ENCODE data around the gene HIP1R.
"Not testable (repeated sequence)": the region's sequence is repeated elsewhere in the genome, so short reads cannot be mapped to it uniquely, and the experiment has no call there.

HIP1R gene, protein sequence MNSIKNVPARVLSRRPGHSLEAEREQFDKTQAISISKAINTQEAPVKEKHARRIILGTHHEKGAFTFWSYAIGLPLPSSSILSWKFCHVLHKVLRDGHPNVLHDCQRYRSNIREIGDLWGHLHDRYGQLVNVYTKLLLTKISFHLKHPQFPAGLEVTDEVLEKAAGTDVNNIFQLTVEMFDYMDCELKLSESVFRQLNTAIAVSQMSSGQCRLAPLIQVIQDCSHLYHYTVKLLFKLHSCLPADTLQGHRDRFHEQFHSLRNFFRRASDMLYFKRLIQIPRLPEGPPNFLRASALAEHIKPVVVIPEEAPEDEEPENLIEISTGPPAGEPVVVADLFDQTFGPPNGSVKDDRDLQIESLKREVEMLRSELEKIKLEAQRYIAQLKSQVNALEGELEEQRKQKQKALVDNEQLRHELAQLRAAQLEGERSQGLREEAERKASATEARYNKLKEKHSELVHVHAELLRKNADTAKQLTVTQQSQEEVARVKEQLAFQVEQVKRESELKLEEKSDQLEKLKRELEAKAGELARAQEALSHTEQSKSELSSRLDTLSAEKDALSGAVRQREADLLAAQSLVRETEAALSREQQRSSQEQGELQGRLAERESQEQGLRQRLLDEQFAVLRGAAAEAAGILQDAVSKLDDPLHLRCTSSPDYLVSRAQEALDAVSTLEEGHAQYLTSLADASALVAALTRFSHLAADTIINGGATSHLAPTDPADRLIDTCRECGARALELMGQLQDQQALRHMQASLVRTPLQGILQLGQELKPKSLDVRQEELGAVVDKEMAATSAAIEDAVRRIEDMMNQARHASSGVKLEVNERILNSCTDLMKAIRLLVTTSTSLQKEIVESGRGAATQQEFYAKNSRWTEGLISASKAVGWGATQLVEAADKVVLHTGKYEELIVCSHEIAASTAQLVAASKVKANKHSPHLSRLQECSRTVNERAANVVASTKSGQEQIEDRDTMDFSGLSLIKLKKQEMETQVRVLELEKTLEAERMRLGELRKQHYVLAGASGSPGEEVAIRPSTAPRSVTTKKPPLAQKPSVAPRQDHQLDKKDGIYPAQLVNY

DNA sequence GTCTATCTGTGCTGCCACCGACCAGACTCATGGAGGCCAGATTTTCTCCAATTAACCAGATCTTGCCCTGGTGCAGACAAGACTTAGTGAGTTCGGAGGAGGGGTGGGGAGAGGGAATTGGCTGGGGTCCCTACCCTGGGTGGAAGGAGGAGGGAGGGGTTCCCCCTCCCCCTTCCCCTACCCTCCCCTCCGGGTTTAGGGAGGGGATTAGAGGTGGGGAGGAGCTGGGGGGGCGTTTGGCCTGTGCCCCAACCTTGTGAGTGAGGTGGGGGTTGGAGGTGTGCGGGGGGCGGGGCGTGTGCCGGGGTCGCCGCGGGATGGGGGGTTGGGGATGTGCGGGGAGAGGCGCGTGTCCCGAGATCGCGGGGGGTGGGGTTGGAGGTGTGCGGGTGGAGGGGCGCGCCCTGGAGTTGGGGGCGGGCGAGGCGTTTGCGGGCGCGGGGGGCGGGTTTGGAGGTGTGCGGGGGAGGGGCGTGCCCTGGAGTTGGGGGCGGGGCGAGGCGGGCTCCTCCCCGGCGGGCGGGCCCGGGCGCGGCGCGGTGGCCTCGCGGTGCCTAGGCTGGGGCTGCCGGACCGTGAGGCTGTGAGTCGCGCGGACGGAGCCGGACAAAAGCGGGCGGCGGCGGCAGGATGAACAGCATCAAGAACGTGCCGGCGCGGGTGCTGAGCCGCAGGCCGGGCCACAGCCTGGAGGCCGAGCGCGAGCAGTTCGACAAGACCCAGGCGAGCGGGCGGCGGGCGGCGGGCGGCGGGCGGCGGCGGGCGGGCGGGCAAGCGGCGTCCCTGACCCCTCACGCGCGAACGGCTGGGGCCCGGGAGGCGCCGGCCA lies at the start of gene HIP1R:
Gene HIP1R (plus strand): TSS at position 537 of the 829 bp plus-strand sequence. CDS start 94 bp downstream, at position 631.
- peak; percentile 26 for DNase-seq

DNA sequence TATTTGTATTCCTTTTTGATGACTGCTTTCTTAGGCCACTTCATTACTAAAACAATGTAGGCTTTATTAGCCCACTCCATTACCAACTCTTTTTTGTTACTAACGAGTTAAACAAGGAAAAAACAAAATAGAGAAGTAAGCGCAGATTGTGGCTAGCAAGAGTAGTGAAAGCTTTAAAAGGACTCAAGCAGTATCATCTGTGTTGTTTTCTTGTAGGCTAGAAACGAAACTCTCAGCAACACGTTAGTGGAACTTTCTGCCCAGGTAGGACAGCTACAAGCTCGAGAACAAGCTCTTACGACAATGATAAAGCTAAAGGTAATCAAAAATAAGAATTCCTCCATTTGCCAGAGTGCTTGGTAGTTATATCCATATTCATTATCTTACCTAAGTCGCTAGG lies 49.8 kb upstream of the HIP1R start:
- no peak for DNase-seq

DNA sequence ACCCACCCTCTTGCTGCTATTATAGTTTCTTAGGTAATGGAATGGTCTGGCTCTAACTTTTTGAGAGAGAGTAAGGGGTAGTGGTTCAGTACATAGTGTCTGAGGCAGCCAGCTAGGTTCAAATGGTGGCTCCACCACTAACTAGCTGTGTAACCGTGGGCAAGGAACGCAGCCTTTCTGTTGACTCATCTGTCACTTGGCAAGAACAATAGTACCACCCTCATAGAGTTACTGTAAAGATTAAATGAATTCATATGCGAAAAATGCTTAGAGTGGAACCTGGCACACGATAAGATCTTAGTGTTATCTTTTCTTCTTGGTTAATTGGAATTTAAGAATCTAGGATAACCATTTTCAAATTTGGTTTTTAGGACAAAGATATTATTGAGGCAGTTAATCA lies 46.9 kb upstream of the HIP1R start:
- DNase-seq = no peak

DNA sequence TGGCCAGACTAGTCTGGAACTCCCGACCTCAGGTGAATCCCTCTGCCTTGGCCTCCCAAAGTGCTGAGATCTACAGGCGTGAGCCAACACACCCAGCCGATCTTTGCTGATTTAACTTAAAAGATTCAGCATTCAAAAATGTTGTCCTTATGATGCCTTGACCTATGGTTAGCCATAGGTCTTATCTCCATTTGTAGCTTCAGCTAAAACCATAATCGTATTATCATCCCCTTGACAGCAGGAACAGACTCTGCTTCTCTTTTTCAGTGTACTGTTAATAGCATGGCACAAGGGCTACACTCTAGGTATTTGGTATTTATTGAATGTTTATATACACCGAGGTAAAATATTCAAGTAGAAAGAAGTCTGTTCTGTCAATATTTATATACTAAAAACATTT lies 45.6 kb upstream of the HIP1R start:
- no peak for DNase-seq

DNA sequence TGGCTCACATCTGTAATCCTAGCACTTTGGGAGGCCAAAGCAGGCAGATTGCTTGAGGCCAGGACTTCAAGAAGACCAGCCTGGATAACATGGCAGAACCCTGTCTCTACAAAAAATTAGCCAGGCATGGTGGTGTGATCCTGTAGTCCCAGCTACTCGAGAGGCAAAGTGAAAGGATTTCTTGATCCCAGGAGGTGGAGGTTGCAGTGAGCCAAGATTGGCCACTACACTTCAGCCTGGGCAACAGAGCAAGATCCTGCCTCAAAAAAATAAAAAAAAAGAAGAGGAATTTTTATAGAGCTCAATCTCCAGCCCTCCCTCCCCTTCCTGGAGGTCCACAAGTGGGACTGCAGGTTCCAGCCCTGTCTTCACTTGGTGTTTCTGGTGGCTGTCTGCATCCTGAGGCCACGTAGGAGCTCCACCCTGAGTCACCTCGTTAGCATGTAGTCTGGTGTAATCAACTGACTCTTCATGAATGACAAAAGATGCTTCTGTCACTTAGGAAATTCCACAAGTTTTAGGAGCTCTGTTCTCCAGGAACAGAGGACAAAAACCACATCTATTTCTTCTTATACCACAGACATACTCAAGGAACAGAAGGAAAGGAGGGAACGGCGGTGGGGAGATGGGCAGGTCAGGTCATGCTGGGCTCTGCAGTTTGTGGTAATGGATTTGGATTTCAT lies 44.7 kb upstream of the HIP1R start:
- no peak for DNase-seq

DNA sequence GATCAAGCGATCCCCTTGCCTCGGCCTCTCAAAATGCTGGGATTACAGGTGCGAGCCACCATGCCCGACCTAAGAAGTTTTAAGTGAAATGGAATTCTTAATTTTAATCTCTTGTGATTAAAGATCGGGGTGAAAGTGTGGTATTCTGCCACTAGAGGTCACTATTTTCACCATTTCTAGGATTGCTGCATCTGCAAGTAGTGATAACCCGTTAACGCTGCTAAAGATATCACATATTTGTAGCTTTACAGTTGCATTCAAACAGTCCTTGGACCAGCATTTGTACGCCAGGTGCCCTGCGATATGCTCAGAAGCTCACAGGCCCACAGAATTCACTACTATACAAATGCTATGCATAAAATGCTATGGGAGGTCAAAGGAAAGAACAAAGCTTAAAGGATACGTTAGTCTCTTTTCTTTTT lies 41.6 kb upstream of the HIP1R start:
- peak; percentile 88 for DNase-seq

DNA sequence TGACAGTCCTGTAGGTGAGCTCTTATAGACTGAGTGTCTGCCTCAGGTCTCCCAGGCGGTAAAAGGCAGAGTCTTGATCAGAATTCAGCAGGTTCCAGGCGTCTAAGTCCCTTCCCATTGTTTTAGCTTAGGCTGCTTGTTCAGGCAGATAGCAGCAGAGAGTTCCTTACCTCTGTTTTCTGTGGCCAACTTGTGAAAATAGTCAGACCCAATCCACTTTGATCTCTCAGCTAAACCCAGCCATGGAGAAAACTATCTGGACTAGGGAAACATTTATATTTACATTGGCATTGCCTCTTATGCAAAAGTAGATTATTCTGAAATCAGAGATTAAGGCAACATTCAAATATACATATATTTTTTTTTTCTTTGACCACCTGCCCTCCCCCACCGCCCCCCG lies 39.5 kb upstream of the HIP1R start:
- no peak for DNase-seq

DNA sequence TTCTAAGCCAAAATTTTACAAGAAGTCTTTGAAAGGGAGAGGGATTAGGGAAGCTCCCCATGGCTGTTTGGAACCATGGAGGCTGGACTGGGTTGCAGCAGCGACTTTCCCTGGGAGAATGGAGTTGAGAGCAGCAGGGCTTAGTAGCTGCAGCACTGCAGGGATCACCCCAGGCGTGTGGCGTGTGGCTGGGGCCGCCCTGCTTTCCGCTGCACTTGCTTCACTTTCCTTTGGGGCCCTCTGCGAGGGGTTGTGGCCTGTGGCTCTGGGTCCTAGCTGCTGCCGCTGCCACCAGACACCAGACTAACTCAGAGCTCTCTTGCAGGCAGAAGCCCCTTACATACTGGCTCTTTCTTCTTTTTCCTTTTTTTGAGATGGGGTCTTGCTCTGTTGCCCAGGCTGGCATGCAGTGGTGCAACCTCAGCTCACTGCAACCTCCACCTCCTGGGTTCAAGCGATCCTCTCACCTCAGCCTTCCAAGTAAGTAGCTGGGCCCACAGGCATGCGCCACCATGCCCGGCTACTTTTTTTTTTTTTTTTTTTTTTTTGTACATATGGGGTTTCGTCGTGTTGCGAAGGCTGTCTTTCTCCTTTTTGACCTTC lies 35.5 kb upstream of the HIP1R start:
- DNase-seq = no peak

DNA sequence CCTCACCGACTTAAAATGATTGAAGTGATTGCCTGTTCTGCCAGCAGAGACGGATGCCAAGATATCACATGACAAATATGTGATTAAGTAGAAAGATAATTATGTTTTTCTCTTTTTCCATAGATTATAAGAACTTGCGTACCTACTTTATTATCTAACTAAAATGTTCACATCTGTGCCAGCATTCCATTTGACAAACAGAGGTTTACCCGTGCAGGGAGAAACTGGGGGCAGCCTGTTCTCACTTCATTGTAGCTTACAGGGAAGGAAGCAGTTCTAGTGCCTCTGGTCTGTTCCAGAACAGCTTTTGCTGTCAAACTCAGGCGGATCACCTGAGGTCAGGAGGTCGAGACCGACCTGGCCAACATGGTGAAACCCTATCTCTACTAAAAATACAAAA lies 31.3 kb upstream of the HIP1R start:
- DNase-seq = no peak

DNA sequence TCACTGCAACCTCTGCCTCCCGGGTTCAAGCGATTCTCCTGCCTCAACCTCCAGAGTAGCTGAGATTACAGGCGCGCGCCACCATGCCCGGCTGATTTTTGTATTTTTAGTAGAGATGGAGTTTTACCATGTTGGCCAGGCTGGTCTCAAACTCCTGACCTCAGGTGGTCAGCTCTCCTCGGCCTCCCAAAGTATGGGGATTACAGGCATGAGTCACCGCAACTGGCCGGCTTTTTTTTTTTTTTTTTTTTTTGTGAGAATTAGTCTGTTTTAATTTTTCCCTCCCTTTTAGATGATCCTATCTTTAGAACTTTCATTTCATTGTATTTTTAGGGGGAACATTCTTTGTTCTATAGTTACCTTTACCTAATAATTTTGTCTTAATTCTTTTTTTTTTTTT lies 30.3 kb upstream of the HIP1R start:
- not testable (repeated sequence) for DNase-seq

DNA sequence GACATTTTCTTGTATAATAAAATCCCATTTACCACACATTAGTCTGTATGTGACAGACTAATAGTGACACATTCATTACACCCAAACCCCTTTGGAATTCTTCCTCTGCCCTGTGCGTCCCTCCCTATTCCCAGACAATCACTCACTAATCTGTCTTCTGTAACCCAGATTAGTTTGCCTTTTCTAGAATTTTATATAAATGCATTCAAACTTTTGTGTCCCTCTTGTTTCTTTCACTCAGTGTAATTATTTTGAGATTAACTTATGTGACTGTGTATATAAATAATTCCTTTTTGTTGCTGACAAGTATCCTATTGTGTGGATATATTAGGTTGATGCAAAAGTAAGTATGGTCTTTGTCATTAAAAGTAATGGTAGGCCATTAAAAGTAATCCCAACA lies 27.6 kb upstream of the HIP1R start:
- no peak for DNase-seq

DNA sequence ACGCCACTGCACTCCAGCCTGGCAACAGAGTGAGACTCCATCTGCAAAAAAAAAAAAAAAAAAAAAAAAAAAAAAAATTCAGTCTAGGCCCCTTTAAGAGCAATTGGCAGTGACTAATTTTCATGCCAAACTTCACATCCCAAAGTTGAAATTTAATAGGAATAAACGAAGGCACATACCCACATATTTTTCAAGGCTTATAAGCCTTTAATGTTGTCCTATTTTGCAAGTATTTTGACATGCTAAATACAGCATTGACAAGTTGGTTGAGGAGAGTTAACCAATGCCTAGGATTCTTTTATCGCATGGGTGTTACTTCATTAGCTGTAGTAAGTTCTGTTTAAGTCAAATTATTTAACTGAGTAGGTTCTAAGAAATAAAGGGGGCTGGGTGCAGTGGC lies 23.5 kb upstream of the HIP1R start:
- DNase-seq = no peak

DNA sequence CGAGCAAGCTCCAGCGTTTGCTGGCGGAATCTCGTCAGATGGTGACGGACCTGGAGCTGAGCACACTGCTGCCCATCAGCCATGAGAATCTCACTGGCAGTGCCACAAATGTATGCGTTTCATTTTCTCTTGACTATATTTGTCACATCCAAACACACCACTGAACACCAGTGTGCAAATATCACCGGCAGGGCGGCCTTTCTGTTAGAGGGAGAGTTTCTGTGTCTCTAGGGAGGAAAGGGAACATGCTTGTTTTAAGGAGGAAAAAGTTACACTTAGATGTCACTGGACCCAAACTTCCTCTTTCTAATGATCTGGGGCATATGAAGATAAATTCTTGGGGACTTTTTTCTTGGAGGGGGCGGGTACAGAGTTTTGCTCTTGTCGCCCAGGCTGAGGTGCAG lies 21.9 kb upstream of the HIP1R start:
- no peak for DNase-seq

DNA sequence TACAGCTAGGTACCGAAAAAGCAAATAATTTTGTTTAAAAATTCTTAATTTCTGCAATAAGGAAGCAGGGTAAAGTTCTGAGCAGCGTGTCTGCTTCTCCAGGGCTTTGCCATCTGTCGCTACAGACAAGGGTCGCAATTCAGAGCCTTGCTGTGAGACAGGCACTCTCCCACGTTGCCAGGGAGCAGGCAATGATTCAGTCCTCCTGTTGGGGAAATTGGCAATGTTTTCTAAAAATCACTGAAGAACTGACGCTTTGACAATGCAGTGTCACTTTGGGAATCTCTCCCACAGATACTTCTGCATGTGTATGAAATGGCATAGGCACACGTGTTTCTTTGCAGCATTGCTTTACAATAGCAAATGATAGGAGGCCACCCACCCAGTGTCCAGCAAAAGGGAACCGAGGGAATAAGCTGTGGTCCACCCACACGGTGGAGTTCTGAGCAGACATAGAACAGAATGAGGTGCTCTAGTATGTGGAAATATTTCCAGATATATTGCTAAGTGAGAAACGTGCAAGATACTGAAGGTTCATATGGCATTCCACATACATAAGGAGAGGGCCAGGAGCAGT lies 16.0 kb upstream of the HIP1R start:
- DNase-seq = no peak

DNA sequence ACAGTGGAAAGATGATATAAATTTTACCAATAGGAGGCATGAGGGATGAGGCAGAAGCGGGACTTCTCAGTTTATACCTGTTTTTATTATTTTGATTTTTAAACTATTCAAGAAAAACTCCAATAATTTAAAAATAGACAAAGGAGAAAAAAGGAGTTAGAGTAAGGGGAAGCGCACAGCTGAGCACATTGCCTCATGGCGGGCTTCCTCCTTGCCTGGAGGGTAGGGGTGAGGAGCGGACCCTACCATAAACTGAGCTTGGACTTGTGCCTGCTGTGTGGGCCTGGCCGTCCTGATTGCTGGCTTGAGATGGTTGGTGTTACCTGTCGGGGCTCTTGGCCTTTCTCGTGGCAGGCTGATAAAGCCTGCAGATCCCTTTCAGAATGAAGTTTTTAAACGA lies 15.1 kb upstream of the HIP1R start:
- no peak for DNase-seq

DNA sequence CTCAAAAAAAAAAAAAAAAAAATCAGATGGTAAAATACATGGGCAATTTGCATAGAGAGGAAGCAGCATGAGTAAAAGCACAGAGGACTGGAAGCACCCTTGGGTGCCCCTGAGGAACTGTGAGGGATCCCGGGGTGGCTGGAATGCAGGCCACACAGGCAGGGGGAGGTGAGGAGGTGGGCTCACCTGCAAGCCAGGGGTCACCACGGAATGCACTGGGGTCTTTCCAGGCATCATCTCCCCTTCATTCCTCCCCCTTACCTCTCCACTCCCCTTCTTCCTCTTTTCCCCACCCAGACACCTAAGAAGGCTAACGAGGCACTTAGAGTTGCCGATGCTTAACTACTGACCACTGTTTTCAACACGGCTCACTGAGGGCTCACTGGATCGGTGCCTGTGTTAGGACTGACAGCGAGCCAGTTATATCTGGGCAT lies 14.4 kb upstream of the HIP1R start:
- DNase-seq = no peak

DNA sequence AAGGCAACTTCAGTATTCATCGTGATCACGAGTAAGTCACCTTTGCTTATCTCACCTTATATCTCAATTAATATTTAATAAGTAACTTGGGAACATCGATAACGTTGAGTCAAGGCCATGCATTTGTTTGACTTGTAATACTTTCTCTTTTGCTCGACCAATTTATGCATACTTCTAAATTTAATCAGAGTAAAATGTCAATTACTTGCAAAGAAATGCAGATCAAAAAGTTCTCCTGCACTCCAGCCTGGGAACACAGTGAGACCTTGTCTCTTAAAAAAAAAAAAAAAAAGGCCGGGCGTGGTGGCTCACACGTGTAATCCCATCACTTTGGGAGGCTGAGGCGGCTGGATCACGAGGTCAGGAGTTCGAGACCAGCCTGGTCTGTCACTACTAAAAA lies 11.8 kb upstream of the HIP1R start:
- DNase-seq = no peak

DNA sequence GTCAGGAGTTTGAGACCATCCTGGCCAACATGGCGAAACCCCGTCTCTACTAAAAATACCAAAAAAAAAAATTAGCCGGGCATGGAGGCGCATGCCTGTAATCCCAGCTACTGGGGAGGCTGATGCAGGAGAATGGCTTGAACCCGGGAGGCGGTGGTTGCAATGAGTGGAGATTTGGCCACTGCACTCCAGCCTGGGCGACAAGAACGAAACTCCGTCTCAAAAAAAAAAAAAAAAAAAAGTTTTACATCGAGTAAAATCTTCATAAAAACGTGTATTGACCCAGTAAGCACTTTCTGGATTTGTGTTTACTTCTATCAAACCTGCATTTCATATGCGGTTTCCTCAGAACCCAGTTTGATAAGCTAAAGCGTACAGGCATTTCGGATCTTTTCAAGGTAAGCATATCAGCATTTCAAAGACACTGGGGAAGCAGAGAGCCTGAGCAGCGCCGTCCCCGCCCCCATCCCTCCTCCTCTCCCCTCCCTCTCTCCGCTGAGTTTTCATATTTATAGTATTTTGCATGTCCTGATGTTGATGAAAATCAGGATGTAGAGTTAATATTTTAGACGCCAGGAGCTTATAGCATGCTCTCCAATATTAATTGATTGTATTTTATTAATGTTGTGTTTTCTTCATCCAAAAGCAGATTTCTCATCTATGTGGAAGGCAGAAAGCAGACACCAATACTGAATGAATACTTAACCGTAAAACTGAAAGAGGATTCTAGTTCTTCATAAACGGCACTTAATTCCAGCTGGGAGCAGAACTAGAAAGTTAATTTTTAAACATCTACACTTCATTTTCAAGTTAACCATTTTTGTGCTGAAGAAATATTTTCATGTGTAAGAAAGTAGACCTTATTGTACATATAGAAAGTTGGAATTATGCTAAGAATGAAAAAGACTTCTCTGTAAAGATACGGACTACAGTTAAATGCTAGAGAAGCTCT lies 9.2 kb upstream of the HIP1R start:
- DNase-seq = peak; percentile 55

DNA sequence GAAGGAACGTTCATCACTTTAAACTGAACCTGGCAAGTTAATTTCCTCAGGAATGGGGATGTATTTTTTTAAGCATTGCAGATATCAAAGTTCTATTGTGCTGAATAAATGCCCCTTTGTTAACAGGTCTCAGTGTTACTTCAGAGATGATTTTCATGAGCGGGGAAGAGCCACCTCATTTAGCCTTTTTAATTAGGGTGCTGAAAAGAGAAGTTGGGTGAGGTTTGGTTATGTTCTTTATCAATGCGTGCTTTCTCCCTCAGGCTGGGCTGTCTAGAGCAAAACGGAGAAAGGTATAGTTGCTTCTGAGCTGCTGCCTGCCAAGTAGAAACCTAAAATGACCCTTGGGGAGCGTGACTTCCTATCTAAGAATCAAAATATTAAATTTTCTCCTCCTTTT lies 8.0 kb upstream of the HIP1R start:
- no peak for DNase-seq

All from NCI-H510A treated with DMSO at 0.1 percent for 48 hours (cell line).